ENCODE measurements around the gene ST8SIA5.

ST8SIA5 gene

GRCh38 chr18:46668694-46669093, 88.2 kb downstream of the ST8SIA5 start:
- no peak for DNase-seq (ENCODE audit: low spot score)

DNA sequence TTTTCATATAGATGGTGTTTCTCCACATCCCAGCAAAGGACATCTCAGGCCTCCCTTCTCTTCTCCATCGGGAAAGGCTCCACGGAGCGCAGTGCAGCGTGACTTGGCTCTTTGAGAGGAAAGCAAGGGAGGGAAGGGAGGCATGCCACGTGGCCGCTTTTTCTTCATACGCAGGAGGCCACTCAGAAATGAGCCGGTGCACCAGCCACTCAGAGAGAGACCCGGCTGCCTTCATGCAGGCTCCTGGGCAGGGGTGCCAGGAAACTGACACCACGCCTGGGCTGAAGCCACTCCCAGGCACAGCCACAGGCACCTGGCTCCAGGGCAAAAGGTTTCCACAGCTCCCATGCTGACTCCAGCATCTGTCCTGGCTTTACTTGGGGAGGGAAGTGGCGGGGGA, 88.7 kb downstream of the ST8SIA5 start:
- no peak for DNase-seq (ENCODE audit: low spot score)

DNA sequence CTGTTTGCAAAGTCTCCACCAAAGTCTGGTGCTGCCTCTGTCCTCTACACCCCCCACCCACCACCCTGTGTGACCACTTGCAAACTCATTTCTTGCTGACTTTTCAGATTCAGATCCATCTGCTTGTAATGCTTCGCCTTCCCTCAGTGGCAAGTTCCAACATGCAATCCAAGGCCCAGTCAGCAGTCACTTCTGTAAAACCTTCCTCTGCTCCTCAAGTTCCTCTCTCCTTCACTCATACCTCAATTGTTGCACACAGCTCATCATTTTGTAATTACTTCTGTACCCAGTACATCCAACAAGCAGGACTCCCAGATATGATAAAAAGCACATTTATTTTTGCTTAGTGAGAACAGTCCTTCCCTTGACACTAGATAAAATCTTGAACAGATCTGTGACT, 93.3 kb downstream of the ST8SIA5 start:
- DNase-seq (ENCODE audit: low spot score) = no peak

- no peak for DNase-seq (ENCODE audit: low spot score)
These were observed 95.7 kb downstream of the ST8SIA5 start for GRCh38 chr18:46660957-46661749.

- no peak for DNase-seq (ENCODE audit: low spot score)
These were observed 97.4 kb downstream of the ST8SIA5 start for GRCh38 chr18:46659484-46659883.

- no peak for DNase-seq (ENCODE audit: low spot score)
These were observed 99.5 kb downstream of the ST8SIA5 start, which contains the start of gene LOXHD1 for GRCh38 chr18:46657115-46657955. Gene LOXHD1 (minus strand): TSS chr18:46657220. CDS start chr18:46657033, 187 bp downstream.

DNA sequence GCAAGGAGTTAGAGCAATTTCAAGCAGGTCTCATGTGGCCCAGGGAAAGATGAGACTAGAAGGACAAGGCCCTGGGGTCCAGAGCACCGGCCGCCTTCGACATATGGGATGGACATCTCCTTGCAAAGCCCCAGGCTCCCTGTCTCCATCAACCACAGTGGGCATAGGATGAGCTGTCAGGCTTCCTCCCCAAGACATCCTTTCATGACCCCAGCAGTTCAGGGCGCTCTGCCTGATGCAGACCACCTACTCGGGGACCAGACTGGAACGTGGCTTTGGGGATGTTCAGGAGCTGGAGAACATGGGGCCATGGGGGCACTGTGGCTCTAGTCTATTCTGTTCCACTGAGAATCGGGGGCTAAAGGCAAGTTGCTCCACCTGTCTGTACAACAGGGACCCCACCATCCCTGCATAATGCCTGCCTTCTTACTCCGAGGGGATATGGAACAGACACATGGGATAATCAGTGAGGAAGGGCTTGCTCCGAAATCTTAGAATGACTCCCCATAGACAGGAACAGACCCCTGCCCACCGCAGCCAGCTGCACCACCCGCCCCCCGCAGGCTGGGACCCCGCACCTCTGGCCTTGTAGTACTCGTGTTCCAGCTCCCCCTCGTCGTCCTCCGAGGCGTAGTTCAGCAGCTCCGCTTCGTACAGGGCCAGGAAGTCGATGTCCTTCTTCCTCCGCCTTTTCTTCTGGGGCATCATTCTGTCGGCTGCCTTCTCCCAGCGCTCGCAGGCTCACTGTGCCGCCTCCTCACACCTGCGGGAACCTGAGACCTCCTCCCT, 100.3 kb downstream of the ST8SIA5 start:
- DNase-seq (ENCODE audit: low spot score) = no peak

DNA sequence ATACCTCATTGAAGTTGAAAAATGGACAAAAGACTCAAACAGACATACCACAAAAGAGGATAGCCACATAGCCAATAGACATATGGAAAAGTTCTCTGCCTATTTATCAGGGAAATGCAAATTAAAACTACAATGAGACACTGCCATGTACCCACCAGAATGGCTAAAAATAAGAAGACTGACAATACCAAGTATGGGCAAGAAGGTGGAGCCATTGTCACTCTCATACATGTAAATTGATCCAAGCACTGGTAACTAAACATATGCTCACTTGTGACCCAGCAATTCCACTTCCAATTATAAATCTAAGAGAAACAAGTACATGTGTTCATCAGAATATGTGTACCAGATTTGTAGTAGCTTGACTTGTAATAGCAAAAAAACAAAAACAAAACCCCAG, 104.5 kb downstream of the ST8SIA5 start:
- DNase-seq (ENCODE audit: low spot score) = no peak

DNA sequence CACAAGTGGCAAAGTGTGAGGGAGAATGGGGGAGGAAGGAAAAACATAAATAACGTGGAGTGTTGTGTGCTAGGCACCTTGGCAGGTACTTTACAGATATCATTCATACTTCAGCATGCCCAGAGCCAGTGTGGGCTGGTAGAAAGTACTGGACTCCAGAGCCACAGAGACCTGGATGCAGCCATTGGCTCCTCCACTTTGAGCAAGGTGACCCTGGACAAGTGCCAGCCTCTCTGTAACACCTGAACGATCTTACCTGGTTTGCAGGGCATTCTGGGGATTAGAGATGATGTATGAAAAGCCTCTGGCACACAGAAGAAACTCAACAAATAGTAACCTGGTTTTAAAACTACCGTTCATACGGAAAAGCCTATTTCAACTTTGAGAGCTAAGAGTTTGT, 106.2 kb downstream of the ST8SIA5 start:
- no peak for DNase-seq (ENCODE audit: low spot score)

GRCh38 chr18:46649071-46649862, 107.6 kb downstream of the ST8SIA5 start:
- DNase-seq (ENCODE audit: low spot score) = no peak

DNA sequence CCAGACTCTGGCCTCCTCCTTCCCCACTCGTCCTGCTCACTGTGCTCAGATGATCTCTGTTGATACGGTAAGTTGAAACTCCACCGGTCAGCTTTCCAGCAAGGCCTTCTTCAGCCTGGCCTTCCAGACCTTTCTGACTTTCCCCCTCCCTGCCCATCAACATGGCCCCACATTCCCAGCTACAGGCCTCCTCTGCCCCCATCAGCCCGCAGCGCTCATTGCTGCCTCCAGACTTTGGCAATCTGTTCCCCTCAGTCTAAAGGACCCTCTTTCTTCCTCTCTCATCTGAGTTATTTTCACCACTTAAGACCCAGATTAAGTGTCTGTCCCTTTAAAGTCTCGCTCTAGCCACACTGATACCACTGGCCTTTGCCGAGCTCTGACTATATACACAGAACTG, 110.4 kb downstream of the ST8SIA5 start:
- DNase-seq (ENCODE audit: low spot score) = no peak

- DNase-seq (ENCODE audit: low spot score) = no peak
These were observed 114.3 kb downstream of the ST8SIA5 start for GRCh38 chr18:46642561-46642960.

GRCh38 chr18:46641917-46642316, 114.9 kb downstream of the ST8SIA5 start:
- no peak for DNase-seq (ENCODE audit: low spot score)

GRCh38 chr18:46639386-46639785, 117.5 kb downstream of the ST8SIA5 start:
- DNase-seq (ENCODE audit: low spot score) = no peak

GRCh38 chr18:46636040-46636630, 120.7 kb downstream of the ST8SIA5 start:
- no peak for DNase-seq (ENCODE audit: low spot score)

GRCh38 chr18:46632401-46633071, 124.3 kb downstream of the ST8SIA5 start:
- no peak for DNase-seq (ENCODE audit: low spot score)

- no peak for DNase-seq (ENCODE audit: low spot score)
These were observed 125.9 kb downstream of the ST8SIA5 start for GRCh38 chr18:46630991-46631390.

GRCh38 chr18:46630160-46630559, 126.7 kb downstream of the ST8SIA5 start:
- no peak for DNase-seq (ENCODE audit: low spot score)

DNA sequence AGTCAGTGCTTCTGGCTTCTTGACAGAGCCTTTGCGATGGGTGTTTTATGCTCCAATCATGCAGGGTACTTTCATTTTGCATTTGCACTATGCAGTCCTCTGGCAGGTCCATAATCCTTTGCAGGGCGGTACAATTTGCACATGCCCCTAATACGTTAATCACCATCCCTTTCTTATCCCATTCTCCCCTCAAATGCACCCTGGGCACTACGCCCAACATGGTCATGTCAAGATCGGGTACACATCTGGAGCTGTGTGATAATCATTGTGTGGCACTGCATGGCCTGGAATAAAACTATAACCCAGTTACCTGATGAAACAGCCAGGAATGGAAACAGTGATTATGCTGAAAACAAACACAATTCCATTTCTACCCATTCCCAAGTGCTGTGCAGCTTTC, 127.5 kb downstream of the ST8SIA5 start:
- DNase-seq (ENCODE audit: low spot score) = no peak

- no peak for DNase-seq (ENCODE audit: low spot score)
These were observed 128.6 kb downstream of the ST8SIA5 start for GRCh38 chr18:46628206-46628605.

DNA sequence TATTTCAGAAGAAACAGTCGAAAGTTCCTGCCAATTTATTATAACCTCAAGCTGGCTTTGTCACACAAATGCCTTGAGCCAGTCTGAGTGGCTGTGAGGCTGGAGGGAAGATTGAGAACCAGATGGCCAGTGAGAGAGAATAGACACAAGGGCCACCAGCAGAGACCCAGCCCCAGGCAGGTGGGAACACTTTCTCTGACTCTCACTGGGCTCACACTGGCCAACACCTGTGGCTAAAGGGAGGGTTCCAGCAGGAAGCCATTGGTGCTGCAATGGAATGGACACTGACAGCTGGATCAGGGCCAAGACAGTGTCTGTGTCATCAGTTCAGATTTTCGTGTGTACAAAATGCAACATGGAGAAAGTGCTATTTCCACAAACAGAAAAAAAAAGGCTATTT, 129.7 kb downstream of the ST8SIA5 start:
- no peak for DNase-seq (ENCODE audit: low spot score)
